Activated CD4-positive, alpha-beta T cell treated with anti-CD3 and anti-CD28 coated beads, Interleukin-2, amount 50 U/mL, for 24 hours (primary cell): ENCODE data around the gene MEOX1.
"Not testable (repeated sequence)": the region's sequence is repeated elsewhere in the genome, so short reads cannot be mapped to it uniquely, and the experiment has no call there.

ENCODE experiments used
- DNase-seq, 2 donors: peaks; one replicate each; pipeline ENCODE4 v3.0.0-alpha.2; 2020; ENCODE audit warnings: low read depth in 1 of 2, low spot score in 1 of 2

MEOX1 gene

DNA sequence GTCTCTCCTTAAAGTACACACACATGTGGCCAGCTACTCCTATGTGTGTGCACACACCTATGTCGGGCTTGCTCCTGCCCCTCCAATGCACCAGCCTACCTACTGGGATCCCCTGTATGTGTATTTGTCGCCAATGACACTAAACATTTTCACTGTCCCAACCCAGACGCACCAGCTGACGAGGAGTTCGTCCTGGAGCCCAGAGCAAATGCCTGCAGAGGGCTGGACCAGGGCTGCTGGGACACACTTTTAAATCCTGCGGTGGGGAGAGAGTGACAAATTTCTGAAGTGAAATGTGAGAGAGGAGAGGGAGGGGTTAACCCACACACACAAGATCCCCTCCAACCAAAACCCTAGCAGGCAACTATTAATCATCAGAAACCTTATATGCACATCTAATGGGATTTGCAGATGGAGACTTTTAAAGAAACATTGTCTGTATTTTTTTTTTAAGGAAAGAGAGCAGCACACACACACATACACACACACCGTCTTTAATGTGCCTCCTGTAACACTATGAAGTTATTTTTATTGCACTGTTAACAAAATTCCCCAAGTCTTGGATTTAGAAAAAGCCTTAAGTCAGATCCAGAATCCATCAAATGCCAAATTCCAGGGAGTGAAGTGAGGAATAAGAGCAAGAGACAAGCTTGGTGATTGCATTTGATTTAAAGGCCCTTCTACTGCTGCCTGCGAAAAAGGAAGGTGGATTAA lies at the start of gene MEOX1:
TSS of gene MEOX1 (minus strand) at position 224 of the 714 bp plus-strand sequence. CDS start 388 bp downstream, outside the sequence.
- DNase-seq: peak in 1 of 2 donors; percentile 36

- no peak for DNase-seq
These were observed 48.4 kb upstream of the MEOX1 start for GRCh38 chr17:43710101-43710500.

GRCh38 chr17:43709210-43709609 lies 47.5 kb upstream of the MEOX1 start:
- DNase-seq: no peak

DNA sequence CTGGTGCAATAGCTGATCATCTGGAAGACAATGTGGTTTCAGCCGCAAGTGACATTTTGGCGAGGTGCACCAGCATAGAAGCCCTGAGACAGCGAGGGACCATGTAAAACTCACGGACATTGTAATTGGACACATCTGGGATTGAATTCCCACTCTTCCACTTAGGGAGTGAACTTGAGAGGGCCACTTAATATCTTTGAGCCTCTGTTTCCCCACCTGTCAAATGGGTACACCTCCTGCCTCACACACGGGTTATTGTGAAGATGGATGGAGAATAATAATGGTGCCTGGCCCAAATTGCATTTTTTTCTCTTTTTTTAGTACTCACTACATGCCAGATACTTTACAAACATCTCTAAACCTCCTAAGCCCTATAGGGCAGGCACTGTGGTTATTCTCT lies 45.5 kb upstream of the MEOX1 start:
- no peak for DNase-seq

DNA sequence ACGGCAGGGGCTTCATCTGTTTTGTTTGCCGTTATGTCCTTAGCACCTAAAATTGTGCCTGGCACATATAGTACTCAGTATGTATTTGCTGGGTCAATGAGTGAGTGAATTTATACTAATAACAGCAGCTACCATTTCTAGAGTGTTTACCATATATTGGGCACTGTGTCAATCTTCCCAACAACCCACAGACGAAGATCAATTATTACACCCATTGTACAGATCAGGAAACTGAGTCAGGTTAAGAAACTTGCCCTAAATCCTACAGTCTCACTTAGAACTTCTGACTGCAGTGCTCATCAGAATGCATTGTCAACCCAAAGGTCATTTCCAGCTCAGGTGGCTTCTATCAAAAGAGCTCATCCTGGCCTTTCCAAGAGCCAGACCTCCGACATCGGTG lies 44.5 kb upstream of the MEOX1 start:
- no peak for DNase-seq

DNA sequence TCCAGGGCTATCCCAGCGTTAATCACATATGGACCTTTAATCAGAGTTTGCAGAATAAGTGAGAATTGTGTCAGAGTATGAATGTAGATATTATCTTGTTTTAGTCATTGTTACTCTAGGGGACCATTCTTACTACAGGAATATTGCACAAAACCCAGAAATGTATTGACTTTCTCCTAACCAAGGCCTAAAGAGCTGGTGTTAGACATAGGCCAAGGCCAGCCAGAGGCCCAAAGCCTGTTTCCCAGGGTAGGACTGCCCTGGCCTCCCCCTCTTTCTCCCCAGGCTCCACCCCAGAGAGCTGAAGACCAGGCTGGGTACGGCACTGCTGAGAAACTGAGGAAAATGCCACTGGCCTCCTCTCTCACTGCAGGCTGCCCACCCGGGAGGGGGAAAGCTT lies 41.9 kb upstream of the MEOX1 start:
- DNase-seq: no peak

DNA sequence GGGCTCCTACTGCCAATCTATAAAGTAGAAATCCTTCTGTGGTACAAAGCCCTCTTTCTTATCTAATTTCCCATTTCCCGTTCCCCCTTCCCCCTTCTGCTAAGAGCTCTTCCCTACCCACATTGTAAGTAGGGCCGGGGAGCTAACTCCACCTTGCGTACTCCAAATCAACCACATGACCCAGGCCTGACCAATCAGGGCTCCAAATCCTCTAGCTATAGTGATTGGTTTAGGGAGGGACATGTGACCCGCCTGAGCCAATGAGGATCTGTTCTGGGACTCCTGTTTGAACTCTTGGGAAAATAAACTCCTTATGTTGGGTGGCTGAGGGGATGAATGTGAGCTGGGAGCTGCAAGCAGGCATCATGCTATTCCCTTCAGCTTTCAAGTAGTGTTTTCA lies 40.9 kb upstream of the MEOX1 start:
- DNase-seq: no peak

DNA sequence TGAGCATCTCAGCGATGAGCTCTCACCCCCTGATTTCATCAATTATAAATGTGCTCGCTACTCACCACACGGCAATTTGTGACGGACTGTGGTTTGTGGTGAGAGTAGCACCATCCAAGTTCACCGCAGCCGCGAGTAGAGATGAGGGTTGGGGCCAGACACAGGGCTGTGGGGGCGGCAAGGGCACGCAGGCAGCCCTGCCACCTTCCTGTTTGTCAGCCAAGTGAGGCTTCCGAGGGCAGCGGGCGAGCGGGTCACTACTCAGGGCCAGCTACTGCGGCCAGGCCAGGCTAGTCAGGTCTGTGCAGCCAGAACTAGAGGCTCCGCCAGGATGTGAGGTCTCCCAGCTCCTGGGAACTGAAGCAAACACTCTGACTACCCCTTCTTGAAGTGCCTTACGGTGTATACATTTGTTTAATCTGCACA lies 39.6 kb upstream of the MEOX1 start:
- no peak for DNase-seq

GRCh38 chr17:43699438-43699756 lies 37.7 kb upstream of the MEOX1 start:
- no peak for DNase-seq

- DNase-seq: no peak
These were observed 37.1 kb upstream of the MEOX1 start for GRCh38 chr17:43698678-43699437.

DNA sequence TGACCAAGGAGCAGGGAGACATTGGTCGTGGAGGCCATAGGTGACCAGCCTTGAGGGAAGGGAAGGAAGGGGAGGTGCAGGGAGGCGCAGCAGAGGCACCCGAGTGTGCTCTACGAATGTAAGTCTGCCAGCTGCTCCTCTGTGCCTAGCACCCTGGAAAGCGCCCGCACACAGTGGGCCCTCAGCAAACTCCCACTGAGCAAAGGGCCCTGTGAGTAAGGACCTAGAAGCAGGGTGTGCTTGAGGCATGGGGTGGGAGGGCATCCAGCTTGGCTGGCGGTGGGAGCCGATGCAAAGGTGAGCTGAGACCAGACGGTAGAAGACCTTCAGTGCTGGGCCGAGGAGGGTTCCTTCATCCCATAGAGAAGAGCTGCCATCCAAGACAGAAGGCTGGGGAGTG lies 36.2 kb upstream of the MEOX1 start:
- no peak for DNase-seq

DNA sequence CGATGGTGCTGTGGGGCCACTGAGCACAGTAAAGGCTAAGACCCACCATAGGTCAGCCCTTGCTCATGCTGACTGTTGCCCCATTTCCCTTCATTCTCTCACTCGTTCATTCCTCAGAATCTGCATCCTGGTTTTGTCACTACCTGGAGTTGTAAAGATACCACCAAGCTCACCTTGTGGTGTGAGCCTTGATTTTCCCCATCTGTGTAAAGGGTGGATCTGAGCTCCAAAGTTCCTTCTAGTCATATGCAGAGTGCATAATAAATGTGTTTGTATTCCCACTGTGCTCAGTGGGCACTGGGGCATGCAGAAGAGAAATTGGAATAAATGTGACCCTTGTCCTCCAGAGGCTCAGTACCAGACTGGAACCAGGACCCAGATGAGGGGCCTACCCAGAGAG lies 35.2 kb upstream of the MEOX1 start:
- DNase-seq: no peak

DNA sequence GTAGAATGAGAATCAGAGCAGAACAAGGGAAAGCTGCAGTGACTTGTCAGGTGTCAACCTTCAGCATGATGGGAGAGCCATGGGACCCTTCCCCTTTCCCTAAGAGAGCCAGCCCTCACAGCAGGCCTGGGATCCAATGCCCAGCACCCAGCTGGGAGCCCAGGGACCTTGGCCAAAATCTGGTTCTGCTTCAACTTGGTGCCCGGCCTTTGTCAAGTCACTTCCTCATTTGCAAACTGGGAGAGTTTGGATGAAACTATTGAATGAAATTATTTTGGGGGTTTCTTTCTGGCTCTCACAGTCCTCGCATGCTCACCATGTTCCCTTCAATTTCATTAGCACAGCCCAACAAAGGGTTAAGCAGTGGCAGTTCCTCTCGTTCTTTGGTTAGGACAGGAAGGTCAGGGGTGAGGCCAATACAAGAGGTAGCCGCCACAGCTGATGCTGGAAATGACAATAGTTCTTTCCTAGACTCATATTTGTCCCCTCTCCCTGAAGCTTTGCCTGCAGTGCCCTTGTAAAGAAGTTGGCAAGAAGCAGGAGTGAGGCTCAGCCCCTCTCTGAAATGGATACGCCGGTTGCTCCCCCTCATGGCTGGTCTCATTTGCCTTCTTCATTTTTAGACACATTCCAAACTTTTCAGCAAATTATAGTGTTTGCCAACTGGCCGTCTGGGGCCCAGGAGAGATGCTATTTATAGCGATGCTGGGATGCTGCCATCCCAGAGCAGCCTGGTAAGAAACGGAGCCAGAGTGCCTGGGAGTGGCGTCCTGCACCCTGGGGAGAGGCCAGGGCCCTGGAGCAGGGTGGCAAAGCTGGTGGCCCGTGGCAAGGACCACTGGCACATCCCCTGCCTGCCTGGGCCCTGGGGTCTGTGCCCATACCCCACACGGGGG lies 34.5 kb upstream of the MEOX1 start:
- no peak for DNase-seq

DNA sequence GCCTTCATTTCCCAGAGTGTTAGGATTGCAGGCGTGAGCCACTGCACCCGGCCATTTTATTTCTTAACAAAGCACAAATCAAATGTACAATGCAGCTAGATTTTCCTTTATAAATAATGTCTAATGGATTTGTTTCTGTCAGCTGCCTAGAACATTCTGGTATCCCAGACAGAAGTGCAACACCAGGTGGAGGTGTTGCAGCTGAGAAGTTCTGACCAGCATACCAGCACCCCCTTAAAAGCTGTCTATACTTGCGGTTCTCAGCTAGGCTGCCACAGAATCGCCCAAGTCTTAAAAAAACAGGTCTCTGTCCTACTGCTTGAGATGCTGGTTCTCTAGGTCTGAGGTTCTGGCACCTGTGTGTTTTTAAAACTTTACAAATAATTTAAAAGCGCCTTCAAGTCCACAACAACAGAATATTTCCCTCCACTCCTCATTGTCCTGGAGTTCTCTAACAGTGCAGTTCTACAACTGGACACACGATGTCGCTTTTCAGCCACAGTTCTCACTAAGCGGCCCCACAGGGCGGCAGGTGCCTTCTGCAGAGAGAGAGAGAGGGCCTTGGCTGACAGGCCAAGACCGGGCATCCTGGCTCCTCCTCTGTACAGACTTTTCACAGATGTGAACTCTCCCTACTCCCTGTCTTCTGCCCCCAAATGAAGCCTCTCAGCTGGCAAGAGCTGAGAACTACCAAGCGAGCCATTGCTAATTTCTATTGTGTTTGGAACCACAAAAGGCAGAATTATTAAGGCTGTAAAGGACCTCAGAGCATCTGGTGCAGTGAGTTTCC lies 32.6 kb upstream of the MEOX1 start:
- DNase-seq: peak; percentile 39 to 73

- no peak for DNase-seq
These were observed 29.6 kb upstream of the MEOX1 start for GRCh38 chr17:43691317-43691693.

- no peak for DNase-seq
These were observed 29.0 kb upstream of the MEOX1 start for GRCh38 chr17:43690624-43691316.

DNA sequence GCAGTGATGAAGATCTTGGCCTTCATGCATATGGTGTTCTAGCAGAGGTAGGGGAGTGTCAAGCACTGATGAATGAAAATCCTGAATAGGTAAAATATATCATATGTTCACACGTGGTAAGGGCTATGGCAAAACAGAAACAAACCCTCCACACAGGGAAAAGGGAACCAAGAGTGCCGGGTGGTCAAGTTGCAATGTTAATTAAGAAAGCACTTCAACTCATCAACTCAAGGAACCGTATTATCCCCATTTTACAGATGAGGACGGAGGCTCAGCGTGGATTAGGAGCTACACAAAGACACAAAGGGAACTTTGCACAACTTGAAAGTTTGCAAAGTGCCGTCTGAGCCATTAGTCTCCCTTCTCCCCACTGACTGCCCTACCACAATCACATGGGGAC lies 28.1 kb upstream of the MEOX1 start:
- no peak for DNase-seq

DNA sequence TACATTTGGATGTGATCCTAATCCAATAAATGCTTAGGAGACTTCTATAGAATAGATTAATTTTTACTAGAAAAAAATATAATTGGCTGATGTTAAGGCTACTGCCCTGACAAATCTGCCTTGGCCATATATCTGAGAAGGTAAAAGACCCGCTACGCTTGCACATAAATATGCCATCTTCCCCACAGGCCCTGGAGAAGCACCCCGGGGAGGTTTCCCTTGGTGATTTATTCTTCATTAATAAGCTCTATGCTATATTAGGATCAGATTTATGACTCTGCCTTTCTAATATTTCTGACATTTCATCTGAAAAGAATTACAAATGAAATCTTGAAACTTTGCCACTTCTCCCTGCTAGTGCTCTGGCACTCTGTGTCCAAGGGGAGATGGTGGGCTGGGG lies 27.4 kb upstream of the MEOX1 start:
- DNase-seq: no peak

DNA sequence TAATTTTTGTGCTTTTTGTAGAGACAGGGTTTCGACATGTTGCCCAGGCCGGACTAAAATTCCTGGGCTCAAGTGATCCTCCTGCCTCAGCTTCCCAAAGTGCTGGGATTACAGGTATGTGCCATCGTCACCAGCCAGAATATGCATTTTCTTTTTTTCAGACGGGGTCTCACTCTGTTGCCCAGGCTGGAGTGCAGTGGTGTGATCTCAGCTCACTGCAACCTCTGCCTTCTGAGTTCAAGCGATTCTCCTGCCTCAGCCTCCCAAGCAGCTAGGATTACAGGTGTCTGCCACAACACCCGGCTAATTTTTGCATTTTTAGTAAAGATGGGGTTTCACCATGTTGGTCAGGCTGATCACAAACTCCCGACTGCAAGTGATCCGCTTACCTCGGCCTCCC lies 25.2 kb upstream of the MEOX1 start:
- DNase-seq: not testable (repeated sequence)

- DNase-seq: no peak
These were observed 22.4 kb upstream of the MEOX1 start for GRCh38 chr17:43683928-43684653.
